ENCODE data around the gene SPTLC1.

DNA sequence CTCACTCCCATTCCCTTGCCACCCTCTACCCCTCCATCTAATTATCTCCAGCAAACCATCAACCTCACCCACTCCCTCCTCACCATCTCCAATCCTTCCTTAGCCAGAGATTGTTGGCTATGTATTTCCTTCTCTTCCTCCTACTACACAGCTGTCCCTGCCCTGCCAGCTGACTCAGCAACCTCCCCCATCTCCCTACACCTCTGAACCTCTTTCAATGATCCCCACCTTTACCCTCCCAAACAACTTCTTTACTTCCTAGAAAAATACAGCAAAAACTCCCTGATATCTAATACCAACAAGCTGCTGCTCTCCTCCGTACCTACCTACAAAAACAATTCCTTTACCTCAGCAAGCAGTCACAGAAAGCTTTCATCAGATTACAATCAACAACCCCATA is 37.3 kb downstream of the SPTLC1 start:
- TF ChIP-seq, protein P1, sequence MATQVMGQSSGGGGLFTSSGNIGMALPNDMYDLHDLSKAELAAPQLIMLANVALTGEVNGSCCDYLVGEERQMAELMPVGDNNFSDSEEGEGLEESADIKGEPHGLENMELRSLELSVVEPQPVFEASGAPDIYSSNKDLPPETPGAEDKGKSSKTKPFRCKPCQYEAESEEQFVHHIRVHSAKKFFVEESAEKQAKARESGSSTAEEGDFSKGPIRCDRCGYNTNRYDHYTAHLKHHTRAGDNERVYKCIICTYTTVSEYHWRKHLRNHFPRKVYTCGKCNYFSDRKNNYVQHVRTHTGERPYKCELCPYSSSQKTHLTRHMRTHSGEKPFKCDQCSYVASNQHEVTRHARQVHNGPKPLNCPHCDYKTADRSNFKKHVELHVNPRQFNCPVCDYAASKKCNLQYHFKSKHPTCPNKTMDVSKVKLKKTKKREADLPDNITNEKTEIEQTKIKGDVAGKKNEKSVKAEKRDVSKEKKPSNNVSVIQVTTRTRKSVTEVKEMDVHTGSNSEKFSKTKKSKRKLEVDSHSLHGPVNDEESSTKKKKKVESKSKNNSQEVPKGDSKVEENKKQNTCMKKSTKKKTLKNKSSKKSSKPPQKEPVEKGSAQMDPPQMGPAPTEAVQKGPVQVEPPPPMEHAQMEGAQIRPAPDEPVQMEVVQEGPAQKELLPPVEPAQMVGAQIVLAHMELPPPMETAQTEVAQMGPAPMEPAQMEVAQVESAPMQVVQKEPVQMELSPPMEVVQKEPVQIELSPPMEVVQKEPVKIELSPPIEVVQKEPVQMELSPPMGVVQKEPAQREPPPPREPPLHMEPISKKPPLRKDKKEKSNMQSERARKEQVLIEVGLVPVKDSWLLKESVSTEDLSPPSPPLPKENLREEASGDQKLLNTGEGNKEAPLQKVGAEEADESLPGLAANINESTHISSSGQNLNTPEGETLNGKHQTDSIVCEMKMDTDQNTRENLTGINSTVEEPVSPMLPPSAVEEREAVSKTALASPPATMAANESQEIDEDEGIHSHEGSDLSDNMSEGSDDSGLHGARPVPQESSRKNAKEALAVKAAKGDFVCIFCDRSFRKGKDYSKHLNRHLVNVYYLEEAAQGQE (IDR thresholded peaks at IDR 0.05; ENCODE audit: insufficient replicate concordance, low read depth), result no peak
- TF ChIP-seq CTCF (IDR thresholded peaks at IDR 0.05; ENCODE audit: insufficient read depth, low read length), result no peak

Measured in HL-60 (cell line).